ENCODE measurements around the gene MARS2. TPM values are rescaled to one million over a fixed set of nuclear protein-coding genes. Genes with fewer than 3 reads are reported as not detected.

MARS2 gene
- total RNA-seq, 6 donors from 2014 or later, result 3.1 to 12.6 (median 6.4) TPM

- Histone ChIP-seq H3K4me1 (no peaks in the 10 kb centered on the region), H3K9me3 (peaks cover 4 to 12% (median 7%) of the 10 kb centered on the region in 4 donors), H3K36me3 (no peaks in the 10 kb centered on the region), H3K4me3 (no peak overlapping the region), H3K27me3 (no peaks in the 10 kb centered on the region), H3K27ac (no peak overlapping the region)
- TF ChIP-seq CTCF (IDR thresholded peaks at IDR 0.05), result no peak
- TF ChIP-seq POLR2AphosphoS5 (IDR thresholded peaks at IDR 0.05), result no peak
- no peak for TF ChIP-seq POLR2A (IDR thresholded peaks at IDR 0.05)
- no peak for TF ChIP-seq EP300 (IDR thresholded peaks at IDR 0.05)
- WGBS, 2 donors, result 100% methylated on average over 1 of the region's 3 CpGs; no CpG with 5 or more reads in 1 of the 2 donors
- DNase-seq (peak in 1 of 2 donors; percentile 5), ATAC-seq (ENCODE audit: low FRiP score in 2 of 2) (no peak)
Measured at GRCh38 chr2:197668296-197668695, 36.9 kb upstream of the MARS2 start.

- Histone ChIP-seq H3K27me3 (no peaks in the 10 kb centered on the region), H3K36me3 (no peaks in the 10 kb centered on the region), H3K4me1 (no peaks in the 10 kb centered on the region), H3K4me3 (no peak overlapping the region), H3K27ac (no peak overlapping the region), H3K9me3 (peaks cover 4 to 12% (median 7%) of the 10 kb centered on the region in 4 donors)
- no peak for DNase-seq
- ATAC-seq (ENCODE audit: low FRiP score in 2 of 2), result no peak
- no peak for TF ChIP-seq POLR2AphosphoS5 (IDR thresholded peaks at IDR 0.05)
Measured at GRCh38 chr2:197669077-197669476, 36.1 kb upstream of the MARS2 start.

- Histone ChIP-seq H3K27me3 (no peaks in the 10 kb centered on the region), H3K4me1 (peaks cover 0 to 10% (median 0%) of the 10 kb centered on the region in 4 donors), H3K4me3 (no peak overlapping the region), H3K9me3 (no peaks in the 10 kb centered on the region), H3K27ac (no peak overlapping the region), H3K36me3 (no peaks in the 10 kb centered on the region)
- no peak for TF ChIP-seq POLR2AphosphoS5 (IDR thresholded peaks at IDR 0.05)
- TF ChIP-seq EP300 (IDR thresholded peaks at IDR 0.05), result no peak
- TF ChIP-seq CTCF (IDR thresholded peaks at IDR 0.05), result no peak
- TF ChIP-seq POLR2A (IDR thresholded peaks at IDR 0.05), result no peak
- no peak for DNase-seq
- WGBS, 2 donors, result 60 to 64% methylated on average over 1 of the region's 1 CpG
- ATAC-seq (ENCODE audit: low FRiP score in 2 of 2), result no peak
Measured at GRCh38 chr2:197672371-197672893, 32.7 kb upstream of the MARS2 start.

GRCh38 chr2:197673106-197673505 is 32.1 kb upstream of the MARS2 start:
- peaks cover 0 to 10% (median 0%) of the 10 kb centered on the region in 4 donors for H3K4me1 ChIP-seq
- H3K9me3 ChIP-seq, result no peaks in the 10 kb centered on the region
- H3K4me3 ChIP-seq, result peak overlapping the region in 2 of 4 donors; percentile 31 to 38
- WGBS, 2 donors, result 68 to 83% methylated on average over 5 of the region's 5 CpGs
- H3K27me3 ChIP-seq, result no peaks in the 10 kb centered on the region
- no peak overlapping the region for H3K27ac ChIP-seq
- no peaks in the 10 kb centered on the region for H3K36me3 ChIP-seq
- ATAC-seq (ENCODE audit: low FRiP score in 2 of 2) (no peak), DNase-seq (no peak)
- TF ChIP-seq POLR2AphosphoS5 (IDR thresholded peaks at IDR 0.05) (no peak), POLR2A (IDR thresholded peaks at IDR 0.05) (no peak), CTCF (IDR thresholded peaks at IDR 0.05) (no peak), EP300 (IDR thresholded peaks at IDR 0.05) (no peak)

- Histone ChIP-seq H3K27ac (no peak overlapping the region), H3K27me3 (no peaks in the 10 kb centered on the region), H3K9me3 (no peaks in the 10 kb centered on the region), H3K4me1 (peaks cover 0 to 10% (median 0%) of the 10 kb centered on the region in 4 donors), H3K4me3 (peak overlapping the region in 2 of 4 donors; percentile 31 to 38), H3K36me3 (no peaks in the 10 kb centered on the region)
- 50 to 65% methylated on average over 1 of the region's 1 CpG for WGBS, 2 donors
- no peak for DNase-seq
- ATAC-seq (ENCODE audit: low FRiP score in 2 of 2), result no peak
- TF ChIP-seq CTCF (IDR thresholded peaks at IDR 0.05), result no peak
- TF ChIP-seq POLR2AphosphoS5 (IDR thresholded peaks at IDR 0.05), result no peak
- TF ChIP-seq POLR2A (IDR thresholded peaks at IDR 0.05), result no peak
- TF ChIP-seq EP300 (IDR thresholded peaks at IDR 0.05), result no peak
Measured at GRCh38 chr2:197673606-197674005, 31.6 kb upstream of the MARS2 start.
